Cardiac muscle cell (in vitro differentiated cells and primary cell): ENCODE measurements around the gene PPM1F. TPM values are rescaled to one million over a fixed set of nuclear protein-coding genes. Genes with fewer than 3 reads are reported as not detected.

ENCODE experiments used
- DNase-seq, 2 donors: peaks; one replicate each; pipeline versions ENCODE4 v3.0.0 to v3.0.0-alpha.2; 2010 to 2017; ENCODE audit warnings: low read depth in 1 of 2, low spot score in 1 of 2
- H3K27ac ChIP-seq: fragments of 200-600 bp; sonication (generic); 2 replicates; pipeline ENCODE4 v1.5.1; 2016
- H3K27me3 ChIP-seq: fragments of 200-600 bp; sonication (generic); 2 replicates; pipeline ENCODE4 v1.6.0; 2016; ENCODE audit warnings: control low read depth
- H3K36me3 ChIP-seq: fragments of 200-600 bp; sonication (generic); 2 replicates; pipeline ENCODE4 v1.5.1; 2016; ENCODE audit warnings: control low read depth
- H3K4me1 ChIP-seq: fragments of 200-600 bp; sonication (generic); 2 replicates; pipeline ENCODE4 v1.8.1; 2017; ENCODE audit warnings: low read depth, mild to moderate bottlenecking, mixed run types
- H3K4me3 ChIP-seq: fragments of 200-600 bp; sonication (generic); 2 replicates; pipeline ENCODE4 v1.5.1; 2016; ENCODE audit warnings: mild to moderate bottlenecking
- H3K9me3 ChIP-seq: fragments of 200-600 bp; sonication (generic); 2 replicates; pipeline ENCODE4 v1.5.1; 2017; ENCODE audit warnings: low read depth, mild to moderate bottlenecking, control low read depth
- polyA plus RNA-seq: library from polyadenylated mRNA; unstranded; fragments of >200 nt; fragmentation: Nextera tagmentation; extraction: Ambion mirVana; gene quantifications from 2 replicates; pipeline ENCODE4 v1.2.1, GENCODE V29; 2016
- total RNA-seq: library from RNA; depleted of rRNA; stranded (reverse); fragments of >200 nt; gene quantifications from 2 replicates; pipeline ENCODE4 v1.2.3, GENCODE V29; 2016
- TF ChIP-seq, protein P1 (sequence below): IDR thresholded peaks from 2 replicates; pipeline ENCODE4 v1.5.1; 2012; ENCODE audit warnings: low read depth, mild to moderate bottlenecking, low read length

PPM1F gene
- total and polyA plus RNA-seq, 2 experiments from 2014 or later = 24.4 to 49.8 TPM

DNA sequence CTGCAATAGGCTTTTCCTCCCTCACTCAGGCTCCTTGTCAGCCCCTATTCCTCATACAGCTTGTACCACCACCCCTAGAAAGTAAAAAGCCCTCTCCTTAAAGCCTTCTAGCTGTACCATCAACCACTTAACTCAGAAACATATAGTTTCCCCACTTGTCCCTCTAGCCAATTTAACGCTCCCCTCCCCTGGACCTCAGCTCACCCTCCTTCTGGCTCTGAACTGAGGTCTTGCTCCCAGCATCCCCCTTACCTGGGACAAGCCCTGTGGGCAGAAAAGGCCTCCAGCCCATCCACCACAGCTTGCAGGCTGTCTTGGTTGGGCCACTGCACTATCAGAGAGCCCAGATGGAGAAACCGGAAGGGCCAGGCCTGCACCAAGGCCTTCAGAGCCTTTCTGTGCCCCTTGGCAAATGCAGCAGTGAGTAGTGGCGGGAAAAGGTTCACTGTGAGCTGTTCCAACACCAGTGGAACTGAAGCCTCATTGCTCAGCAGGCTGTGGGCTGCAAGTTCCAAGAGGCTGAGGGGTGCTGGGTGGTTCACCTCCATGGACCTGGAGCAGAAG, 42.3 kb upstream of the PPM1F start:
- Histone ChIP-seq H3K9me3 (no peaks in the 10 kb centered on the region), H3K27ac (no peak overlapping the region), H3K4me3 (no peak overlapping the region), H3K27me3 (peaks cover 76% of the 10 kb centered on the region), H3K4me1 (no peaks in the 10 kb centered on the region), H3K36me3 (no peaks in the 10 kb centered on the region)
- no peak for DNase-seq
- TF ChIP-seq, protein P1, sequence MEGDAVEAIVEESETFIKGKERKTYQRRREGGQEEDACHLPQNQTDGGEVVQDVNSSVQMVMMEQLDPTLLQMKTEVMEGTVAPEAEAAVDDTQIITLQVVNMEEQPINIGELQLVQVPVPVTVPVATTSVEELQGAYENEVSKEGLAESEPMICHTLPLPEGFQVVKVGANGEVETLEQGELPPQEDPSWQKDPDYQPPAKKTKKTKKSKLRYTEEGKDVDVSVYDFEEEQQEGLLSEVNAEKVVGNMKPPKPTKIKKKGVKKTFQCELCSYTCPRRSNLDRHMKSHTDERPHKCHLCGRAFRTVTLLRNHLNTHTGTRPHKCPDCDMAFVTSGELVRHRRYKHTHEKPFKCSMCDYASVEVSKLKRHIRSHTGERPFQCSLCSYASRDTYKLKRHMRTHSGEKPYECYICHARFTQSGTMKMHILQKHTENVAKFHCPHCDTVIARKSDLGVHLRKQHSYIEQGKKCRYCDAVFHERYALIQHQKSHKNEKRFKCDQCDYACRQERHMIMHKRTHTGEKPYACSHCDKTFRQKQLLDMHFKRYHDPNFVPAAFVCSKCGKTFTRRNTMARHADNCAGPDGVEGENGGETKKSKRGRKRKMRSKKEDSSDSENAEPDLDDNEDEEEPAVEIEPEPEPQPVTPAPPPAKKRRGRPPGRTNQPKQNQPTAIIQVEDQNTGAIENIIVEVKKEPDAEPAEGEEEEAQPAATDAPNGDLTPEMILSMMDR = no peak

DNA sequence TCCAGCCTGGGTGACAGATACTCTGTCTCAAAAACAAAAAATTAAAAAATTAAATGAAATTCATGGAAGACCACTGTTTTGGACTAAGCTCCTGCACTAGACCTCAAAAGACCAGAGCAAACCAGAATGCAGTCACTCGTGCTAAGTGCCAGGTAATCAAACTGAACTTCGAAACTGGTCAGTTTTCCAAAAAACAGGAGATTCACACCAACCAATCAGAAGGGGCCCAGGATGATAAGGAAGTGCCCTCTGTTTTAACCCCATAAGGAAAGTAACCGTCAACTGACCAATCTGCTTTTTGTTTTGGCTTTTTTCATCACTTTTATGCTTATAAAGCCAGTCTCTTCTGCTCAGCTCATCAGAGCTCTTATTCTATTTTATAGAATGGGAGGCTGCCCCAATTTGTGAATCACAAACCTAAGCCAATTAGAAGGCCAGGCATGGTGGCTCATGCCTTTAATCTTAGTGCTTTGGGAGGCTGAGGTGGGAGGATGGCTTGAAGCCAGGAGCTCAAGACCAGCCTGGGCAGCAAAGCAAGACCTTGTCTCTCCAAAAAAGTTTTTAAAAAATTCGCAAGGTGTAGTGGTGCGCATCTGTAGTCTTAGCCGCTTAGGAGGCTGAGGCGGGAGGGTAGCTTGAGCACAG, 40.1 kb upstream of the PPM1F start:
- no peaks in the 10 kb centered on the region for H3K4me1 ChIP-seq
- H3K9me3 ChIP-seq = no peaks in the 10 kb centered on the region
- TF ChIP-seq, protein P1 = no peak
- DNase-seq = no peak
- H3K27ac ChIP-seq = no peak overlapping the region
- H3K36me3 ChIP-seq = no peaks in the 10 kb centered on the region
- no peak overlapping the region for H3K4me3 ChIP-seq
- H3K27me3 ChIP-seq = peaks cover 78% of the 10 kb centered on the region

DNA sequence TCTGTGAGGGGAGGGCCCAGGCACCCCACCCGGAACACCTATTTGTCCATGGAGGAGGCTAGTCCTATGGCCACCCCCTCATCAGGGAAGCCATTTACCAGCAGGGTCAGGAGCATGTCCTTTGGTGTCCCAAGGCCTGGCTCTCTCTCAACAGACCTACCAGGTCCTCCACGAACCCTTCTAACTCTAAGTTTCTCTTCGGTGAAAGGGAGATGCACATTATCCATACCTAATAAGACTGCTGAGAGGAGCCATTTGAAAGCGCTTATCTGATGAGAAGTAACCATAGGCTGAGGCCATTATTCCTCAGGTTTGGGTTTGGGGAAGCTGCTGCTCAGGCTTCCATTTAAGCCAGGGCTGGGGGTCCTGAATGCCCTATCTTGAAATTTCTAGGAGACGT, 39.1 kb upstream of the PPM1F start:
- peaks cover 71% of the 10 kb centered on the region for H3K27me3 ChIP-seq

DNA sequence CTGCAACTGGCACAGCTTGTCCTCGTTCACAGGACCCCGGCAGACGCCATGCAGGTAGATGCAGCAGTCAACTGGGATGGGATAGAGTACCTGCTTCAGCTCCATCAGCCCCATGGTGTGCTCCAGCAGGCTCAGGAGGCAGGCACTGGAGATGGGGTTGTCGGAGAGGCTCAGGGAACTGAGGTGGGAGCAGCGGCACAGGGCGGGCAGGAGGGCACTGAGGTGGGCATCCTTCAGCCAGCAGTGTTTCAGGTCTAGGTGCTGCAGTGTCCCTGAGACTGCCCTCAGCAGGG, 38.6 kb upstream of the PPM1F start:
- DNase-seq = no peak
- Histone ChIP-seq H3K27me3 (peaks cover 66% of the 10 kb centered on the region), H3K9me3 (no peaks in the 10 kb centered on the region), H3K36me3 (no peaks in the 10 kb centered on the region), H3K27ac (no peak overlapping the region), H3K4me3 (no peak overlapping the region), H3K4me1 (no peaks in the 10 kb centered on the region)
- TF ChIP-seq, protein P1 = no peak

More for the DNA sequence above, 39.1 kb upstream of the PPM1F start:
- Histone ChIP-seq H3K4me3 (no peak overlapping the region), H3K36me3 (no peaks in the 10 kb centered on the region), H3K27ac (no peak overlapping the region), H3K9me3 (no peaks in the 10 kb centered on the region), H3K4me1 (no peaks in the 10 kb centered on the region)
- TF ChIP-seq, protein P1 = no peak
- DNase-seq = no peak

DNA sequence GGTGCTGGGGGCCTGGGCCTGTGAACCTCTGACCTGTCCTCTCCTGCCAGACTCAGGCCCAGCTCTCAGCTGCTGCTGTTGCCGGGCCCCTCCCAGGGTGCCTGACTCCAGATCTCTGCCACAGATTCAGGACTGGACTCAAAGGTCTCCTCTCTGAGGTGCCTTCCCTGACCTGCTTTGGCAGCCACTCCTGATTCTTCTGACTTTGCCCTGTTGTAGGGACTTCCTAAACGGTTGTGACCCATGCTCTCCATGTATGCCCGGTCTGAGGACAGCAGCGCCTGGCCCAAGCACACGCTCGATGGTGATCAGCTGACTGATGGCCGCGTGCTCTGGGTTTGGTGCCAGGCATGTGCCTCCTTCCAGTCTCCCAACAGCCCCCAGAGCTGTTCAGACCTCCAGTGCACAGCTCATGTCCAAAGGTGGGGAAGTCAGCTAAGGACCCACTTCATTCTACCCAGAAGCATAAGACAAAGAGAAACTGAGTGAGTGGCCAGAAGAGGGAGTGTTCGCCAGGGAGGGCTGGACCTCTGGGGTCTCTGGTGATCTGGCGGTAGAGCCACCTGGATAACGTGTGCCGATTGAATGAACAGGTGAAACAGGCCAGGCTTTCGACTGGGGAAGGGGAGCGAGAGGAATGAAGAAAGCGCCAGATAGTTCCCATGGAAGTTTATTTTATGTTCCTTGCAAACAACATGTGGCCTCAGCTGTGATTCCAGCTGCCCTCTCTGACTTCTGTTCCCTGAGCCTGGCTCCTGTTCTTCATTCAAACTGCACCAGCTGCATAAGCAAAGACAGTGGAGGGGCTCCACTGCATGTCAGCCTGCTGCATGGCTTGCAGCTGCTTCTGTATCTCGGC, 38.0 kb upstream of the PPM1F start:
- Histone ChIP-seq H3K27me3 (peaks cover 62% of the 10 kb centered on the region), H3K4me1 (no peaks in the 10 kb centered on the region), H3K4me3 (no peak overlapping the region), H3K36me3 (no peaks in the 10 kb centered on the region), H3K9me3 (no peaks in the 10 kb centered on the region), H3K27ac (no peak overlapping the region)
- no peak for DNase-seq
- TF ChIP-seq, protein P1 = no peak
